Glomerular visceral epithelial cell (primary cell): Measurements from ENCODE around the gene TGFBR3.
A peak's percentile ranks its signal among the peaks of the same experiment; 100 is the strongest.

ENCODE experiments used
- DNase-seq: peaks from one replicate; pipeline ENCODE4 v3.0.0-alpha.2; 2016; ENCODE audit errors: extremely low spot score

Gene TGFBR3

DNA sequence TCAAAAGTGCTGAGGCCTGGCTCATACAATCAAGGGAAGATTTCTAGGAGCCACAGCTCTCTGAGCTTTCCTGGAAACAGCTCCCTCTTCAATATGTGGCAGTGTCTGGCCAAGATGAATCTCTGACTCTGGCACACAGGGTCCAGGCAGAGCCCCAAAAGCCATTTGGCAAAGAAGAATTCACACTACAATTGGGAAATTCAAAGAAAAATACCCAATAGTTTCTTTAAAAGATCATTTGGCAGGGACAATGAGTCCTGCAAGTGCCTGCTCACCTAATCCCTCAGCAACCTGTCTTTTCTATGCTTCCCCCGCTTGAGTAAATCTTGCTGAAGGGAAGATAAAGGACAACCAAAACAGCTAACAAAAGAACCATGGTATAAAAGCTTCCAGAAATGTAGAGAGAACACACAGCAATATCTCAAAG lies 124.6 kb downstream of the TGFBR3 start:
- no peak for DNase-seq

DNA sequence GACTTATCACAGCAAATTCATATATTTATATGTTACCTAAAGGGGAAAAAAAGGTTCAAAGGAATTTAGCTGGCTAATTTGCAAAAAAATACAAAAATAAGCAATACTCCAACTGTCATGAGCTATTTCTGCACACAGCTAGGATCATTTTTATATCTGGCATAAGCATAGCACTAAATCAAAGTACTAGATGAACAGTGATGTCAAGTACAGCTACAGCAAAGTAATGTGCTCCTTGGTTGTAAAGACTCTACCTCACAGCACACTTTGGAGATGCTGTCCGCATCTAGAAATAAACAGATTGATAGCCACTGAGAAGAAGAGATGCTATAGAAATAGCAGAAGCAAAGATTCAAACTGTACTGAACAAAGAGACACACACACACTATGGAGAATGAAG lies 125.4 kb downstream of the TGFBR3 start:
- DNase-seq = no peak

DNA sequence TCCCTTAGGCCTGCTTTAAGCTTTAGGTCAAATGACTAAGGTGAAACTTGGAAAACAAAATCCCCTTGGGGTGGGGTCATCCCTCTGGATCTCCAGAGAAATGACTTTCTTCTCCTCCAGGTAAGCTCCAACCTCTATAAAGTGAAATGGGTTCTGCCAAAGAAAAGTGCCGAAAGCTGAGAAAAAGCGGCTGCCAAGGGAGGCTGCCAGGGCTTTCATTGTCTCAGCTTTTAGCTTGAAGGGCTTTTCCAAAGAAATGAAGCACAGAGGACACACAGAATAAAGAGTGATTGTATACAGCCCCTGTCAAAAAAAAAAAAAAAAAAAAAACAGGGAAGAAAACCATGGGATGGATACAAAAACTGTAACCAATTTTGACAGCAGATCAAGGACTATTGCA lies 126.9 kb downstream of the TGFBR3 start:
- DNase-seq = no peak

- DNase-seq = no peak
Observed at GRCh38 chr1:91757763-91758460, 128.0 kb downstream of the TGFBR3 start.

- DNase-seq = no peak
Observed at GRCh38 chr1:91755702-91756287, 130.2 kb downstream of the TGFBR3 start.

DNA sequence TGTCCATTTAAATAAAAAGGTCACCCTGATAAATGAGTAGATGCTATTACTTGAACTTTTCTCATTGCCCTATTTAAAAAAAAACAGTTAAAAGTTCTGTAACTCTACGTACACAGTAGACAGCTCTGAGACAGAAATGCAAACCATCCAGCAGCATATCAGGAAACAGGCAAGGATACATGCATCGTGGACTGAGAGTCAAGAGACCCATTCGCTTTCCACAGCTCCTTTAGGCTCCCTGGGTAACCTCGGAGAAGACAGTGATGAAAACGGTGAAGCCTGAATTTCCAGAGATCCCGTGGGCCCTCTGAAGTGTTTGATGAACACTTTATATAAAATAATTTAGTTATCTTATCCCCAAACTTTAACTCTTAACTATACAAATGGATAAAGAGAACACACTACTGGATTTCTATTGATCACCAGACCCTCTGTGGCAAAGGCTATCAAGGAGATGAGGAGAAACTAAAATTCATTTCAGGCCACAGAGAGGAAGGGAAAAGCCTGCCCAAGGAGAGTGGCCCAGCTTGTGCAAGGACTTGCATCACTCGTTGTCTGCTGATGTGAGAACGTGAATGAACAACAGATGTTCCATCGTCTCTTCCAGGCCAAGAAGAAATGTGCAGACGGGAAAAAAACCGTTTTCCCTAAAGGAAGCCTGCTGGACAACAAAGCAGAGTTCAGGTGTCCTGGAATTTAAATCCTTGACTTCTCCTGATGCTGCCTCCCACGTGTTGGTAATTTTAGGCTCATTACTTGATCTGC lies 131.0 kb downstream of the TGFBR3 start:
- DNase-seq = no peak

- DNase-seq = peak; percentile 5
Observed at GRCh38 chr1:91754348-91754747, 131.6 kb downstream of the TGFBR3 start.

DNA sequence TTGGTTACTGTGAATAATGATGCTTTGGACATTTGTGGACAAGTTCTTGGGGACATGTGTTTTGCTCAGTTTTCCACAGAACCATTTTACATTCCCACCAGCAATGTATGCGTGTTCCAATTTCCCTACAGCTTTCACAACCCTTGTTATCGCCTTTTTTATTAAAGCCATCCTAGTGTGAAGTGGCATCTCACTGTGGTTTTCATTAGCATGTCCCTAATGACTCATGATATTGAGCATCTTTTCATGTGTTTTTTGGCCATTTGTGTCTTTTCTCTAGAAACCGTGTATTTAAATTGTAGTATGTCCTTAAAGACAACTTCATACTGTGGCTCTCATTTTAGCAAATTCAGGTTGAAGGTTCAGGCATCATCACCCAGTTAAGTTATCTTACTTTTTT lies 132.1 kb downstream of the TGFBR3 start:
- DNase-seq = no peak

DNA sequence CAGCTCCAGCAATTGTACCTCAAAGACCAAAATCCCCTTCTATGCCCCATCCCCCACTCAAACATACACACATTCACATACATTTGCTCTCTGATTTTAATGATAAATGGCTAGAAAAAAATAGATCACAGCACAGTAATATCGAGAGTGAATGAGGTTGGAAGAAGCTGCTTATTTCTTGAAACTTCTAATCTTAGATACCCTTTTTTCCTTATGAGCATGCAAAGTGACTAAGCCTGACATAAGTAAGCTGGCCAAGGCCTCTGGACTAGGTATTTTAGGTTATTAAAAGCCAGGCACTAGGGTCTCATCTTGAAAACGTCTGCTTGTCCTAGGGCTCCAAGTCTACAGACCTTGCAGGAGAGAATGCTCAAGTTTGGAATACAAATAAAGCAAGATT lies 133.6 kb downstream of the TGFBR3 start:
- DNase-seq = no peak

DNA sequence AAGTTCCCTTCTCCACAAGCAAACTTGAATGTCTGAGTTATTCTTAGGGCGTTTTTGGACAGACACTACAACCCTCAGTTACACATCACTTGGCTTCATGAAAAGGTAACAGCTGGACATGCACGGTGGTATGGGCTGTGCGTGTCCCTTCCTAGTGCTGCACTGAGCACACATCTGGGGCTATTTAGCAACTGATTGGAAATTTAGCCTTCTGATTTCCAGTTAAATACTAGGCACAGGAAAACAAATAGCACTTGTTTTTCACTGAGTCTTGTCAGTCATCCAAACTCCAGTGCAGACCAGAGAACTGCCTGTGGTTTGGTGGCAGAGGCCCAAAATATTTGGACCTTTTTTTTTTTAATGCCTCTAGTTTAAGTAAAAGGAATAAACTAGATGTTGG lies 134.7 kb downstream of the TGFBR3 start:
- no peak for DNase-seq

- no peak for DNase-seq
Observed at GRCh38 chr1:91750398-91750996, 135.5 kb downstream of the TGFBR3 start.

DNA sequence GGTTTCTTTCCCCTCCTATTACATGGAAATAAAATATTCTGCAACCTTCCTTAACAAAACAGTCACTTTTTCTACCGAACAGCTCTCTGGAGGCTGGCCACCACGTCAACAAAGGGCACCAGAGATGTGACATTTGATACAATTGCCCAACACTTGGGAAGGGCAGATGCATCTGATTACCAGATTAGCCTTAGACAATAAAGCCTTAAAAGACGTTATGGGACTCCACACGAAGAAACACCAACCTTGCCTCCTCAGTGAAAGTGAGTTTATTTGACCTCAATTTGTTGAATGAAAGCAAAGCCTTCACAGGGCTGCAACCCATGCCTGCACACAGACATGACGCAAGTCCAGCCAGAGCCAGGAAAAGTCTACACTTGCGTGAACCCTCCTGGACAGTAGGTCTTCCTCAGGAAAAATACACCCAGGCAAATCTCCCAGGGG lies 136.1 kb downstream of the TGFBR3 start:
- no peak for DNase-seq

- DNase-seq = no peak
Observed at GRCh38 chr1:91747666-91748065, 138.3 kb downstream of the TGFBR3 start.

- no peak for DNase-seq
Observed at GRCh38 chr1:91746728-91747338, 139.1 kb downstream of the TGFBR3 start.

DNA sequence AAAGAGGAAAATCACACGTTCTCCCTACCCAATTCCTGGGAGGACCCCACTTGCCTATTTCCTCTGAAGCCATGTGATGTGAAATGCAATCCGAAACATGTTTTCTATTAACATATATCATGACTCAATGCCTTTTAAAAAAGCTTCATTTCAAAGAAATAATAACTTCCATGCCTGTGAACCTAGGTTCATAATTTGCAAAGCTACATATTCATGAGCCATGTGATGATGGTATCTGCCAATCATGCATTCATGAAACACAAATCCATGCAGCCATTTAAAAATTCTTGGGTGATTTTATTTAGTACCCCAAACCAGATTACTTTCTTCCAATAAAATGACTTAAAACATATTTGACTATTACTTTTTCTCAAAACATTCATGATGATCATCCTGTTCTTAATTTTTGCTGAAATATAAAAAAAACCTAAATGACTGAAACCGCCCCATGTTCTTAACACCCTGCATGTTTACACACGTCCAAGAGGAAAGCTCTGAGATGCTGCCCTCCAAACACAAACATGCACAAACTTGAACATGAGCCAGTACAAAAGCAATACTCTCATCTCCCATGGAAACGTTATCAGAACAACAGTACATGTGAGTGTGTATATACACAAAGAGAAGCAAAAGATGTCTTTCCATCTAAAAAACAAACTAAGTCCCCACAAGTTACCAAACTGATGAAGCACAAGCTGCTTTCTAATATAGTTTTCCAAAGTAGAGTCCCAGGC lies 140.1 kb downstream of the TGFBR3 start:
- no peak for DNase-seq

DNA sequence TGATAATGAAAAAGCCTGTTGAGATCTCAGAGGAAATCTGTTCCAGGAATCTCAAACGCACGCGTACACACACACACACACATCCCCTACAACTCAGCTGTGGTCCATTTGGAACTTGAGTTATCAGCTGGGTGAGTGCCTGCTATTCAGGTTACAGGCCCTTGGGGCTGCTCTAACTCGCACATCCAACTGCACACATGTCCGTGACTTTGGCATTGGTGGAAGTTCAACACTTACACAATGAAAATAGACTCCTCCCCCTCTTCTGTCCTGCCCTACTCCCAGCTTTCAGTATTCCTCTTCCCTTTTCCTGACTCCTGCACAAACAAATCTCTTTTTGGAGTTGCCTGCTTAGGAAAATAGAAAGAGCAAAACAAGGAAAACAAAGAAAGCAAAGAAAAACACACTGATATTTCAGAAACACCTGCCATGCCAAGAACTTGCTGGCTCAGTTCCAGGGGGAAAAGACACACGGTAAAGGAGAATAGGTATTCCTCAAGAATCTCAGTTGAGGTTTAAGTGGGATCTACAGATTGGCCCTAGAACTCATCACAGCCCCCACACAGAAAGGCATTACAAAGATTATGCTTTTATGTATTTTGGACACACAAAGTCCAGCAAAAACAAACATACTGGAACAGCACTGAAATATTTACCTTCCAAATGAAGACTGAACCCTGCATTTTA lies 140.9 kb downstream of the TGFBR3 start:
- no peak for DNase-seq

DNA sequence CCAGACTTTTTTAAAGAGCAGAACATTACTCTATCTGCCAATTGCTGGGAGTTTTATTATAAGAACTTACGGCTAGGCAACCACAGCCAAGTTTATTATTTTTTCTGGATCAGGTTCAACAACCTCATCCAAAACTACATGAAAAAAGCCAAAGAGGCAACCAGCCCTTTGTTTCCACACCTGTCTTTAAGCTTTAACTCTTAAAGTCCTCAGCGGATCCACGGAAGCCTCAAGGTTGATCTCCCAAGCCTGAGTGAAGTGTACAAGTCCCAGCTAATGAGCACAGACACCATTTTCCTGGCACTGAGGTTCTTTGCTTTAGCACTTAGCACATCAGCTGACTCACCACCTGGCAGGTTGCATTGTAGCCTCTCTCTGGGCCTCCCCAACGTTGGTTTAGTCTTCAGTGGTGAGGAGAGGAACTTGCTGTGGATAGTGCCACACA lies 143.1 kb downstream of the TGFBR3 start:
- DNase-seq = peak; percentile 19

DNA sequence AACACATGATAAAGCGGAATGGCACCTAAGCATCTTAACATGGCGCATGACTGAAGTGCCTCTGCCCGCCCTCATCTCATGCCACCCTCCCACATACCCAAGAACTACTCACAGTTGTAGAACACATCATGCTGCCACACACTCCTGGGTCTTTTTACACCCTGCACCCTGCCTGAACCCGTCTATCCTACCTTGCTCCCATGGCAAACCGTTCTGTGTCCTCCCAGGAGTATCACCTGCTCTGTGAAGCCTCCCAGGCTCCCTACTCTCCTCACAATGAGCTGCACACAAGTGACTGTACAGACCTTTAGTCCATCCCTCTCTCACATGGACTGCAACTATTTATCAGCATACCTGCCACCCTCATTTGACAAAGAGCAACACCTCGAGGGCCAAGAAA lies 144.0 kb downstream of the TGFBR3 start:
- no peak for DNase-seq

DNA sequence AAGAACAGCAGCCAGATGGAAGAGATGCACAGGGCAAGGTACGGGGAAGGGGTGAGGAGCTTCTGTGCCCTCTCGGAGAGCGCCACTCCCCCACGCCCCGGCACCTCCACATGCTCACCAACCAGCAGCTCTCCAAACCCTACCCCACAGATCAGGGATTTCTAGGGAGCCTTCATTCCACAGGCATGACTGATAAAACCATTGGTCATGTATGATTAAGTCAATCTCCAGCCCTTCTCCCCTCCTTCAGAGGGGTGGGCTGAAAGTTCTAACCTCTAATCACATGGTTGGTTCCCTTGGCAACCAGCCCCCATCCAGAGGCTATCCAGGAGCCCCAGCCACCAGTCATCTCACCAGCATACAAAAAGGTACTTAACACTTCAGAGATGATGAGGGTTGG lies 144.7 kb downstream of the TGFBR3 start:
- DNase-seq = peak; percentile 30

GRCh38 chr1:91737650-91738049 lies 148.3 kb downstream of the TGFBR3 start:
- no peak for DNase-seq
